ENCODE data around the gene RBP5. TPM values are rescaled to one million over a fixed set of nuclear protein-coding genes. Genes with fewer than 3 reads are reported as not detected.

Gene RBP5
- total RNA-seq, 4 donors from 2014 or later: not detected

DNA sequence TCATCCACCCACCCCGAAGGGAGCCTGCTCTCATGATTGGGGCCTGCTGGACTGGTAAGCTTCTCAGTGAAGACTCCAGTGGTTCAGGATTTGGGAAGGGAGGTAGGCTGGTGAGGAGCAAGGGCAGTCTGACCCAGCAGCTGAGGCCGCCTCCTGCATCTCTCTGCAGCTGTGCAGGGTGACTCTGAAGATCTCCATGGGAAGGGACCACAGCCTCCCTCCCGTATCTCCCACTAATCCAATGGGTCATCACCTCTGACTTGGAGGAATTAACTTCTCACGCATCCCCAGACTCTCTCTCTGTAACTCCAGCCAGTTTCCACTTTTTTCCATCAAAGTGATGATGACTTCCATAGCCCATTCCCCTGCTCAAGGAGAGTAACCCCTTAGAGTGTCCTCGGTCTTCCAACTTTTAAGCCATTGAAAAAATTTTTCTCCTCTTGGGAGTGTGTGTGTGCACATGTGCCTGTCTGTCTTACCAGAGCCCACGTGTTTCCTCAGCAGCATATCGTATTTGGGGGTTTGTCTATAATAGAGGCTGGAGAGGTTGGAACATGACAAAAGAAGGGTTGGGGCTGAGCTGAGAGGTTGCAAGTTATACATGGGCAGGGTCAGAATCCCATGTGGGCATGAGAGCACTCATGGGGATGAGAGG is 12.8 kb upstream of the RBP5 start:
- TF ChIP-seq, protein P1, sequence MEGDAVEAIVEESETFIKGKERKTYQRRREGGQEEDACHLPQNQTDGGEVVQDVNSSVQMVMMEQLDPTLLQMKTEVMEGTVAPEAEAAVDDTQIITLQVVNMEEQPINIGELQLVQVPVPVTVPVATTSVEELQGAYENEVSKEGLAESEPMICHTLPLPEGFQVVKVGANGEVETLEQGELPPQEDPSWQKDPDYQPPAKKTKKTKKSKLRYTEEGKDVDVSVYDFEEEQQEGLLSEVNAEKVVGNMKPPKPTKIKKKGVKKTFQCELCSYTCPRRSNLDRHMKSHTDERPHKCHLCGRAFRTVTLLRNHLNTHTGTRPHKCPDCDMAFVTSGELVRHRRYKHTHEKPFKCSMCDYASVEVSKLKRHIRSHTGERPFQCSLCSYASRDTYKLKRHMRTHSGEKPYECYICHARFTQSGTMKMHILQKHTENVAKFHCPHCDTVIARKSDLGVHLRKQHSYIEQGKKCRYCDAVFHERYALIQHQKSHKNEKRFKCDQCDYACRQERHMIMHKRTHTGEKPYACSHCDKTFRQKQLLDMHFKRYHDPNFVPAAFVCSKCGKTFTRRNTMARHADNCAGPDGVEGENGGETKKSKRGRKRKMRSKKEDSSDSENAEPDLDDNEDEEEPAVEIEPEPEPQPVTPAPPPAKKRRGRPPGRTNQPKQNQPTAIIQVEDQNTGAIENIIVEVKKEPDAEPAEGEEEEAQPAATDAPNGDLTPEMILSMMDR (IDR thresholded peaks at IDR 0.05 in 4 of 5, conservative IDR thresholded peaks at IDR 0.05 in 1 of 5): no peak
- no peak for TF ChIP-seq POLR2A (IDR thresholded peaks at IDR 0.05)
- no peaks in the 10 kb centered on the region for H3K9me3 ChIP-seq
- no peak overlapping the region for H3K4me3 ChIP-seq
- H3K27me3 ChIP-seq: no peaks in the 10 kb centered on the region
- DNase-seq: no peak
- no peak overlapping the region for H3K27ac ChIP-seq
- in situ Hi-C loops (cut with MboI; ENCODE audit: low sequenced_read_pairs in 4 of 4) (no loop called here), intact Hi-C loops (cut with DNase I; ENCODE audit: low total_unique reads) (loop anchor here (5.0 kb wide), 1 partner anchor 46 kb away; the partner anchor contains the start of gene PEX5)
- no peaks in the 10 kb centered on the region for H3K4me1 ChIP-seq
- no peak for ATAC-seq
- H3K36me3 ChIP-seq: no peaks in the 10 kb centered on the region

DNA sequence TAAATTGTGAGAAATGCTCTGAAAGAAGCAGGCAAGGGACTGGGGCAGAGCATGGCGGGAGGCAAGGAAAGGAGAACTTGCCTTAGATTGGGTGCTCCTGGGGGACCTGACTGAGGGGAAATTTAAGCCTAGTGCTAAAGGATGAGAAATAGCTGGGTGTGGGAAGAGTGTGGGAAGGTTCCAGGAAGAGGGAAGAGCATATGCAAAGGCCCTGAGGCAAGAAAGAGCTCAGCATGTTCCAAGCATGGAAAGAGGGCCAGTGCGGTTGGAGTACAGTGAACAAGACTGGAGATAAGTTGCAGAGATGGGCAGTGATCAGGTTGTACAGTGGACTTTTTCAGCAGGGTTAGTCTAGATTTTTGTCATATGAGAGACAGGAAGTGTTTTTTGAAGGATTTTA is 10.5 kb upstream of the RBP5 start:
- intact Hi-C loops (cut with DNase I; ENCODE audit: low total_unique reads) (no loop called here), in situ Hi-C loops (cut with MboI; ENCODE audit: low sequenced_read_pairs in 4 of 4) (no loop called here)
- ATAC-seq (no peak), DNase-seq (no peak)
- Histone ChIP-seq H3K4me1 (no peaks in the 10 kb centered on the region), H3K4me3 (no peak overlapping the region), H3K9me3 (no peaks in the 10 kb centered on the region), H3K27me3 (no peaks in the 10 kb centered on the region), H3K36me3 (no peaks in the 10 kb centered on the region), H3K27ac (no peak overlapping the region)
- no peak for TF ChIP-seq POLR2A (IDR thresholded peaks at IDR 0.05)
- TF ChIP-seq, protein P1 (IDR thresholded peaks at IDR 0.05 in 4 of 5, conservative IDR thresholded peaks at IDR 0.05 in 1 of 5): no peak

DNA sequence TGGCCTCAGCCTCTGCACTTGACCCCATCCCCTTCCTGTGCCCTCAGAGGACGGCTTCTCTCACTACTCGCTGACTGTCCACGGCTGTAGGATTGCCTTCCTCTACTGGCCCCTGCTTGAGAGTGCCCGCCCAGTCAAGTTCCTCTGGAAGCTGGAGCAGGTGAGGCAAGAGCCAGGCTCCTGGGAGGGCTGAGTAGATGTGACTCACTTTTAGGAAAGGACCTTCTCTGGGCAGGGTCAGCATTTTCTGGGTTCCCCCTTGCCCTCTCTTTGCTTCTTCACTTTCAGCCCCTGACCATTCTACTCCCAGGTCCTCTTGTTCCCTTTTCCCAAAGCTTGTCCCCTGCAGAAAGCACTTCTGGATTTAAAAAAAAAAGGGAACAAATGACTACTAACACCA is 9.2 kb upstream of the RBP5 start:
- Histone ChIP-seq H3K27me3 (no peaks in the 10 kb centered on the region), H3K36me3 (no peaks in the 10 kb centered on the region), H3K27ac (no peak overlapping the region), H3K9me3 (no peaks in the 10 kb centered on the region), H3K4me1 (no peaks in the 10 kb centered on the region), H3K4me3 (no peak overlapping the region)
- no peak for TF ChIP-seq POLR2A (IDR thresholded peaks at IDR 0.05)
- TF ChIP-seq, protein P1 (IDR thresholded peaks at IDR 0.05 in 4 of 5, conservative IDR thresholded peaks at IDR 0.05 in 1 of 5): no peak
- in situ Hi-C loops (cut with MboI; ENCODE audit: low sequenced_read_pairs in 4 of 4): no loop called here
- DNase-seq: no peak
- intact Hi-C loops (cut with DNase I; ENCODE audit: low total_unique reads): no loop called here
- no peak for ATAC-seq

DNA sequence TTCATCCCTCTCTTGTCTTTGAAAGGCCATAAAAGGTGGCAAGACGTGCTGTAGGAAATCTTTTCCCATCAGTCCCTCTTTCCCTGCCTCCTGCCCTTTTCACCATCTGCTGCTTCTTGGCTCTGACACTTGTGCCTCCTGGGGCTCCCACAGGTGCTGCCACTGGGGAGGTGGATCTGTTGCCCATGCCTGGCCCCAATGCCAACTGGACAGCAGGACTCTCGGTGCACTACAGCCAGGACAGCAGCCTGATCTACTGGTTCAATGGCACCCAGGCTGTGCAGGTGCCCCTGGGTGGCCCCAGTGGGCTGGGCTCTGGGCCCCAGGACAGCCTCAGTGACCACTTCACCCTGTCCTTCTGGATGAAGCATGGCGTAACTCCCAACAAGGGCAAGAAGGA is 8.0 kb upstream of the RBP5 start:
- Histone ChIP-seq H3K36me3 (no peaks in the 10 kb centered on the region), H3K4me1 (no peaks in the 10 kb centered on the region), H3K9me3 (no peaks in the 10 kb centered on the region), H3K27me3 (peaks cover 0 to 4% (median 0%) of the 10 kb centered on the region in 3 donors), H3K27ac (no peak overlapping the region), H3K4me3 (no peak overlapping the region)
- DNase-seq (no peak), ATAC-seq (no peak)
- TF ChIP-seq POLR2A (IDR thresholded peaks at IDR 0.05): no peak
- TF ChIP-seq, protein P1 (IDR thresholded peaks at IDR 0.05 in 4 of 5, conservative IDR thresholded peaks at IDR 0.05 in 1 of 5): no peak
- intact Hi-C loops (cut with DNase I; ENCODE audit: low total_unique reads) (no loop called here), in situ Hi-C loops (cut with MboI; ENCODE audit: low sequenced_read_pairs in 4 of 4) (no loop called here)

DNA sequence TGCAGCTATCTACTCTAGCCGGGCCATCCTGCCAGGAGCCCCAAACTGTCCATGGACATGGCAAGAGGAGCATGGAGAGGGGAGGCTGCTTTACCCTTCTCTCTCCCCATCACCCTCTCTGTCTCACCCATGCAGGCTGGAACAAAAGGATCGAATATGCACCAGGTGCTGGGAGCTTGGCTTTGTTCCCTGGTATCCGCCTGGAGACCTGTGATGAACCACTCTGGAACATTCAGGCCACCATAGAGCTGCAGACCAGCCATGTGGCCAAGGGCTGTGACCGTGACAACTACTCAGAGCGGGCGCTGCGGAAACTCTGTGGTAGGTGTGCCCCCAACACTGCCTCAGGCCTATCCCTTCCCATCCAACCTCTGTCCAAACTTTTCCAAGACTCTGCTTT is 7.4 kb upstream of the RBP5 start:
- DNase-seq: no peak
- no peaks in the 10 kb centered on the region for H3K36me3 ChIP-seq
- in situ Hi-C loops (cut with MboI; ENCODE audit: low sequenced_read_pairs in 4 of 4): no loop called here

More for the DNA sequence above, 7.4 kb upstream of the RBP5 start:
- Histone ChIP-seq H3K4me3 (no peak overlapping the region), H3K9me3 (no peaks in the 10 kb centered on the region), H3K27me3 (peaks cover 0 to 6% (median 0%) of the 10 kb centered on the region in 3 donors), H3K27ac (no peak overlapping the region), H3K4me1 (no peaks in the 10 kb centered on the region)
- TF ChIP-seq, protein P1 (IDR thresholded peaks at IDR 0.05 in 4 of 5, conservative IDR thresholded peaks at IDR 0.05 in 1 of 5): no peak
- TF ChIP-seq POLR2A (IDR thresholded peaks at IDR 0.05): no peak
- ATAC-seq: no peak
- intact Hi-C loops (cut with DNase I; ENCODE audit: low total_unique reads): no loop called here
